AG09309 (cell line): ENCODE results near the gene HPN.

Source experiments
- DNase-seq: peaks from one replicate; pipeline ENCODE4 v3.0.0-alpha.2; 2010; ENCODE audit warnings: low read depth
- H3K4me3 ChIP-seq: 2 replicates; pipeline ENCODE4 v1.5.1; 2011; ENCODE audit warnings: mild to moderate bottlenecking, low read depth, low read length, moderate library complexity; ENCODE audit not compliant: control insufficient read depth
- TF ChIP-seq, protein P1 (sequence below): IDR thresholded peaks from 2 replicates; pipeline ENCODE4 v1.5.1; 2011; ENCODE audit warnings: mild to moderate bottlenecking, low read depth, low read length, inconsistent platforms; ENCODE audit not compliant: insufficient read depth, control insufficient read depth; ENCODE audit errors: missing control alignments

The HPN gene

DNA sequence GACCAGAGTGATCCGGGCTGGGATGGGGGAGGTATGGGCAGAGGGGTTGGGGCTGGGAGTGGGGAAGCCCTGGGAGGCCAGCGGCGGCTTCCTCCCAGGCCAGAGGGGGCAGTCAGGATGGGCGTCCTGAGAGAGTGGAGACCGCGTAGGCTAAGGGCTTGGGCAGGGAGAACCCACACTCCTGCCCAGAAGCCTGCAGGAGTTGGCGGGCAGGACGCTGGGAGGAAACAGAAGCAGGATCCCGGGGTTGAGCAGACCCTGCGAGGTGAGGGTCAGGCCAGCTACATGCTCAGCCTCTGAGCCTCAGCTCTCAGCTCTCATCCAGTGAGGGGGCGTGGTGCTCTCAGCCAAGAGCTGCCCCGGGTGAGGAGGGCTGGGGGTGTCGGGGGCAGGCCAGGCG lies 19.1 kb upstream of the HPN start:
- no peak for DNase-seq
- TF ChIP-seq, protein P1, sequence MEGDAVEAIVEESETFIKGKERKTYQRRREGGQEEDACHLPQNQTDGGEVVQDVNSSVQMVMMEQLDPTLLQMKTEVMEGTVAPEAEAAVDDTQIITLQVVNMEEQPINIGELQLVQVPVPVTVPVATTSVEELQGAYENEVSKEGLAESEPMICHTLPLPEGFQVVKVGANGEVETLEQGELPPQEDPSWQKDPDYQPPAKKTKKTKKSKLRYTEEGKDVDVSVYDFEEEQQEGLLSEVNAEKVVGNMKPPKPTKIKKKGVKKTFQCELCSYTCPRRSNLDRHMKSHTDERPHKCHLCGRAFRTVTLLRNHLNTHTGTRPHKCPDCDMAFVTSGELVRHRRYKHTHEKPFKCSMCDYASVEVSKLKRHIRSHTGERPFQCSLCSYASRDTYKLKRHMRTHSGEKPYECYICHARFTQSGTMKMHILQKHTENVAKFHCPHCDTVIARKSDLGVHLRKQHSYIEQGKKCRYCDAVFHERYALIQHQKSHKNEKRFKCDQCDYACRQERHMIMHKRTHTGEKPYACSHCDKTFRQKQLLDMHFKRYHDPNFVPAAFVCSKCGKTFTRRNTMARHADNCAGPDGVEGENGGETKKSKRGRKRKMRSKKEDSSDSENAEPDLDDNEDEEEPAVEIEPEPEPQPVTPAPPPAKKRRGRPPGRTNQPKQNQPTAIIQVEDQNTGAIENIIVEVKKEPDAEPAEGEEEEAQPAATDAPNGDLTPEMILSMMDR: no peak
- no peak overlapping the region for H3K4me3 ChIP-seq

DNA sequence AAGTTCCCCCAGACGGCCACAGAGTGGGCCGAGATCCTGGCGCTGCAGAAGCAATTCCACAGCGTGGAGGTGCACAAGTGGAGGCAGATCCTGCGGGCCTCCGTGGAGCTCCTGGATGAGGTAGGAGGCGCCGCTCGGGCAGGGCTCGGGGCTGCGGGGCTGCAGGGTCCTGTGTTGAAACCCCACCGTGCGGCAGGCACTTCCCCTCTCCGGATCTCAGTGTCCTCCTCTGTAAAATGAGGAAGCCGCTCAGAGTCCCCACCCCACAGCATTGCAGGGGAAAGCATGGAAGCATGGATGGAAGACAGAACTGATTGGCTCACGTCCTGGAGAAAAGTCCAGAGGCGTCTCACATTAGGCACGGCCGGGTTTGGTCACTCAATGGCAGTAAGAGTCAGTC lies 18.1 kb upstream of the HPN start:
- no peak overlapping the region for H3K4me3 ChIP-seq
- TF ChIP-seq, protein P1: no peak
- DNase-seq: no peak

DNA sequence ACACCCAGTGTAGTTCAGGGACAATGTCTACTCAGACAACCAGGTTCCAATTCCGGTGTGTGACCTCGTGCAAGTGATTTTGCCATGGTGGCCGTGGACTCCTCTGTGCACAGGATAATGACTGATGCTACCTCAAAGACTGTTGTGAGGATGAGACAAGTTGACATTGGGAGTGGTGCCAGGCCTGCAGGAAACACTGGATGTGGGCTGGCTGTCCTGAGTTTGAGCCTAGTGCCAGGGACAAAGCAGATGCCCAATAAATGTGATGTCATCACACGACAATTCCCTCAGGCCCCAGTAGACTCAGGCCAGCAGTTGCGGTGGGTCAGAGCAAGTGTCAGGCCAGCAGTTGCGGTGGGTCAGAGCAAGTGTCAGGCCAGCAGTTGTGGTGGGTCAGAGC lies 17.4 kb upstream of the HPN start:
- H3K4me3 ChIP-seq: no peak overlapping the region
- TF ChIP-seq, protein P1: no peak
- no peak for DNase-seq

DNA sequence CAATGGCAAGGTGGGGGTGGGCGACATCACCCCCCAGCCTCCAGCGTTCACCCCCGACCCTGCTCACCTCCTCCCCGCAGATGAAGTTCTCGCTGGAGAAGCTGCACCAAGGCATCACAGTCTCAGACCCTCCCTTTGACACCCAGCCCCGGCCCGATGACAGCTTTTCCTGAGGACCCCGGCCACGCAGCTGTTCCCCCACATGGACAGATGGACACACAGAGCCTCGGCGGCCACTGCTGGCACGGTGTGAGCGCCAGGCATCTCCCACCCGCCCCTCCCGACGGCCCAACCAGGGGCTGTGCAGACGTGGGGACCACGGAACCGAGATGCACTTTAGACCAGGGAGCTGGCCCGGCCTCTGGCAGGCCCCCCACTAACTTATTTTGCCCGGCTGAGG lies 15.6 kb upstream of the HPN start:
- DNase-seq: no peak
- H3K4me3 ChIP-seq: no peak overlapping the region
- TF ChIP-seq, protein P1: no peak

DNA sequence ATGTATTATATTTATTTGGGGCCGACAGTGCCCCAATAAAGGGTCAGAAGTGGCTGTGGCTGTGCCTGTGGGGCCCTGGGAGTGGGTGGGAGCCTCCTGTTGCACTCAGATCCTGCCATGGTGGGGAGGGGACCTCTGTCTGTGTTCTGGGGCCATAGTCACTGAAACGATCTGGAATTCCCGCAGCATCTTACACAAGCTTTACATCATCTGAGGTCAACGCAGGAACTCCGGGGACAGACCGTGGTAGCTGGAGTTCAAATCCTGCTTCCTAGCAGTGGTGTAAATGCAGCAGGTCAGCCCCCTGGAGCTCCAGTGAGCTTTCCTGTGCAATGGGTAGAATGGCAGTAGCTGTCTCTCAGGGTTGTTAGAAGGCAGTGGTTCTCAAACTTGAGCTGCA lies 15.1 kb upstream of the HPN start:
- no peak for DNase-seq
- H3K4me3 ChIP-seq: no peak overlapping the region
- TF ChIP-seq, protein P1: no peak

DNA sequence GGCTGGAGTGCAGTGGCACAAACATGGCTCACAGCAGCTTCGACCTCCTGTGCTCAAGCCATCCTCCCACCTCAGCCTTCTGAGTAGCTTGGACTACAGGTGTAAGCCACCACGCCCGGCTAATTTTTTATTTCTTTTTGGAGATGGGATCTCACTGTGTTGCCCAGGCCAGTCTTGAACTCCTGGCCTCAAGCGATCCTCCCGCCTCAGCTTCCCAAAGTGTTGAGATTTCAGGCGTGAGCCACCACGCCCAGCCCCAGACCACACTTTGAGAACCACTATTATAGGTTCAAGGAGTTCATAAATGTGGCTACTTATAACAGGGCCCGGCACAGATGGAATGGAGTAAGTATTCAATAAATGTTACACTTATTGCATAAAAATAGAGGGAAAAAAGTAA lies 14.5 kb upstream of the HPN start:
- TF ChIP-seq, protein P1: no peak
- DNase-seq: no peak
- no peak overlapping the region for H3K4me3 ChIP-seq
